ENCODE measurements around the gene TRAF3IP1.
"Not testable (repeated sequence)": the region's sequence is repeated elsewhere in the genome, so short reads cannot be mapped to it uniquely, and the experiment has no call there.

Gene TRAF3IP1, protein sequence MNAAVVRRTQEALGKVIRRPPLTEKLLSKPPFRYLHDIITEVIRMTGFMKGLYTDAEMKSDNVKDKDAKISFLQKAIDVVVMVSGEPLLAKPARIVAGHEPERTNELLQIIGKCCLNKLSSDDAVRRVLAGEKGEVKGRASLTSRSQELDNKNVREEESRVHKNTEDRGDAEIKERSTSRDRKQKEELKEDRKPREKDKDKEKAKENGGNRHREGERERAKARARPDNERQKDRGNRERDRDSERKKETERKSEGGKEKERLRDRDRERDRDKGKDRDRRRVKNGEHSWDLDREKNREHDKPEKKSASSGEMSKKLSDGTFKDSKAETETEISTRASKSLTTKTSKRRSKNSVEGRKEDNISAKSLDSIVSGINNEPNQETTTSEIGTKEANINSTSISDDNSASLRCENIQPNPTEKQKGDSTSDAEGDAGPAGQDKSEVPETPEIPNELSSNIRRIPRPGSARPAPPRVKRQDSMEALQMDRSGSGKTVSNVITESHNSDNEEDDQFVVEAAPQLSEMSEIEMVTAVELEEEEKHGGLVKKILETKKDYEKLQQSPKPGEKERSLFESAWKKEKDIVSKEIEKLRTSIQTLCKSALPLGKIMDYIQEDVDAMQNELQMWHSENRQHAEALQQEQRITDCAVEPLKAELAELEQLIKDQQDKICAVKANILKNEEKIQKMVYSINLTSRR

GRCh38 chr2:238320246-238320647 is at the start of gene TRAF3IP1:
TRAF3IP1 (plus strand) TSS chr2:238320518; CDS start chr2:238320663, 145 bp downstream.
- DNase-seq (ENCODE audit: low spot score), result peak; percentile 98

- no peak for DNase-seq (ENCODE audit: low spot score)
Observed at GRCh38 chr2:238270606-238271005, 49.7 kb upstream of the TRAF3IP1 start.

DNA sequence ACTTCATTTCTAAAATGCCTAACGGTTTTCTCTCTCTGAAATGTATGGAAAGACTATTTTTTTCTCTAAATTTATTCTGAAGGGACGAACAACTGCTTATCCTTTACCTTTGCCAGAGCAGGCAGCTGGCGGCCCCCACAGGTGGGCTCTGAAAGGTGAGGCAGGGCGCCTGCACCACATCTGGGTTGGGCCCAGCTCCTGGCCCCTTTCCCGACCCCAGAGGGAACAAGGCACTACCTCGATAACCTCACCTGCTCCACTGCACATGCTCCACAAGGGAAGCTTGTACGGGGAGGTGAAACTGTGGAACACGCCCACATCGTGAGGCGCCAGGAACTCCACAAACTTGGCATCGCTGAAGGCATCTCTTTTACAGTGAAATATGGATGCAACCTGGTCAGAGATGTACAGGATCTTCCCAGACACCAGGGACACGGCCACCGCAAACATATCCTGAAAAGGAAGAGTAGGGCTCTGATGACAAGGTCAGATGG is 49.2 kb upstream of the TRAF3IP1 start:
- no peak for DNase-seq (ENCODE audit: low spot score)

- DNase-seq (ENCODE audit: low spot score), result not testable (repeated sequence)
Observed at GRCh38 chr2:238271686-238272085, 48.6 kb upstream of the TRAF3IP1 start.

DNA sequence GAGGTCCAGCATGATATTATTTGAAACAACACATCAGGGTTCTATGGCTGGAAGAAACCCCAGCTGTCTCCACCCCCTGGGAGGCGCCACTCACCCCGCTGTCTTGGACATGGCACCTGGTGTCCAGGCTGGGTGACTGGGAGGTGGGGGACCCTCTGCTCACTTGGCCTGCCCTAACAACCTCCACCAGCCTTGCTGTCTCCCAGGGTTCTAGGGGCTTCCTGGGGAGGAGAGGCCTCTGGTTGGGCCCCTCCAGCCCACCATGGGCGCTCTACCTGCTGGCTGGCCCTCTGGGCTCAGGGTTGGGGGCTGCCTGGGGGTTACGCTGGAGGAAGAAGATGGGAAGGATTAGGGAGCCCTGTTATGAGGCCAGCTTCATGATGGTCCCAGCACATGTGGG is 48.2 kb upstream of the TRAF3IP1 start:
- DNase-seq (ENCODE audit: low spot score), result no peak

DNA sequence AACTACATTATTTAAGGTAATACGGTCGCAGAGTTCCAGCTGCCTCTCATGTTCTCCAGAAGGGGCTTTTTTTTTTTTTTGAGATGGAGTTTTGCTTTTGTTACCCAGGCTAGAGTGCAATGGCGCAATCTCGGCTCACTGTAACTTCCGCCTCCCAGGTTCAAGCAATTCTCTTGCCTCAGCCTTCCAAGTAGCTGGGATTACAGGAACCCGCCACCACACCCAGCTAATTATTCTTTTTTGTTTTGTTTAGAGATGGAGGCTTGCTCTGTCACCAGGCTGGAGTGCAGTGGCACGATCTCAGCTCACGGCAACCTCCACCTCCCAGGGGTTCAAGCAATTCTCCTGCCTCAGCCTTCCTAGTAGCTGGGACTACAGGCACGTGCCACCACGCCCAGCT is 46.9 kb upstream of the TRAF3IP1 start:
- not testable (repeated sequence) for DNase-seq (ENCODE audit: low spot score)

DNA sequence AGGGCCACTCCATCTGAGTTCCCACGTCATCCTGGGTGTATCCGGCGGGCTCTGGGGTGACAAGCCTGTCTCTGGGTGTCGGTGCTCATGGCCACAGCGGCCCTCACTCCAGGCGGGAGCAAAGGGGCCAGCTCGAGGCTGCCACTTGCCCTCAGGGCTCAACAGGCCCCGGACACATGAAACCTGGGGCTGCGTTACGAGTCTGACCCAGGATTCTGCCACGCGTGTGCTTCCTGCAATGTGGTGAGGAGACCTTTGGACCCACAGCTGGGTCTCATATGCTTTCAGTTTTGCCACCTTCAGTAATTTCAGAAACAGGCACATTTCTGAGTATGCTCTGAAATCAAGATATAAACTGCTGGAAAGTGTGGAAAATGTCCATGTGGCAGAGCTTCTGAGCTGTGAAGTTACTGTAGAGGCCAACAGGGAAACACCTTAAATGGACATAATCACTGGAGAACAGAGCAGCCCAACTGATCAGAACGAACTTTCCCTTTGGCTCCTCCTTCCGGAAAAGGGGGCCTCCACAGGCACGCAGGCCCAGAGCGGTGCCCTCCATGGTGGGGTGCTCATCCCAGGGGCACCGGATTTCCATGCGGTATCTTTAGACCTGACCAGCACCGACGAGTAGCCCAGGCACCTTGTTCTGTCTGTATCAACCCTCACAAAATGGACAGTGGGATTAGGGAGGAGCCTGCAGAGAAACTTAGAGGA is 46.0 kb upstream of the TRAF3IP1 start:
- DNase-seq (ENCODE audit: low spot score), result no peak

GRCh38 chr2:238277695-238278094 is 42.6 kb upstream of the TRAF3IP1 start:
- DNase-seq (ENCODE audit: low spot score), result no peak

- DNase-seq (ENCODE audit: low spot score), result no peak
Observed at GRCh38 chr2:238278626-238279323, 41.5 kb upstream of the TRAF3IP1 start.

DNA sequence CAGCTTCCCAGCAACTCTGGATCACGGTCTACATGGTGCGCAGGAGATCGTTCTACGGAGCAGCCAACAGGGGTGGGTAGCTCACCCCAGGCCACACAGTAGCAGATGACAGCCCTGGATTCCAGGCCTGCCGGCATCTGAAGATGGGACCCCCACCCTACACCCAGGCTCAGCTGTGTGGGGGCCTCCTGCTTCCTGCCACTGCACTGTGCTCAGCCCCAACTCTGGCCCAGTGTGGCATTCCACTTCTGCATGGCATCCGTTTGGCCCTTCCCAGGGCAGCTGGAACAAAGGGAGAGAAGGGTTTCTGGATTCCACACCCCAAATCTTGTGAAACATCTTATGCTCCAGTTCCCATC is 41.0 kb upstream of the TRAF3IP1 start:
- no peak for DNase-seq (ENCODE audit: low spot score)

DNA sequence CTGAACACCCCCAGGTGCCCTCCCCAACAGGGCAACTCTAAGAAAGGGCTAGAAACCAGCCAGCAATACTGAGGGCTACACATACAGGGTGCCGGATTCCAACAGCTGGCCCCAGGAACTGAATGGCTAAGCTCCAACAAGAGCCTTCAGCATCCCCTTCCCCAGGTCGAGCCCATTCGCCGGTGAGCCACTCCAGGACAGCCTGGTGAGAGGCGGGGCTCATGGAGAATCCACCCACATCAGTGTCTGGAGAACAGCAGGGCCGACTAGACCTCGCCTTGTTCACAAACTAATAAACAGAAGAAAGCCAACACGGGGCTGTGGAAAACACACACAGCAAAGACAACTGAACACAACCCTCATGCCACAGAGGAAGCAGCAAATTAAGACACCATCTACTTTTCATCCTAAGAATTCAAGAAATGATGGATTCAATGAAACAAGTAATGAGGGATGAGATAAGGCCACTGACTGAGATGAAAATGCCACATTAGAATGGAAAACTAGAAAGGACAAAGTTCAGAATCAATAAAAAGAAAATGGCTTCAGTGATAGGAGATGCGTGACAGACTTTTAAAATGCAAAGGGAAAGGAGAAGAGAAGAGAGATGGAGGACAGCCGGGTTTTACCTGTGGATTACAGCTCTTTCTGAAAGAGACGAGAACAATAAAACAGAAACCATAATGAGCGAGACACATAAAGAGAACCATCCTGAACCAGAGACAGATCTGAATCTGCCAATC is 40.1 kb upstream of the TRAF3IP1 start:
- DNase-seq (ENCODE audit: low spot score), result no peak

DNA sequence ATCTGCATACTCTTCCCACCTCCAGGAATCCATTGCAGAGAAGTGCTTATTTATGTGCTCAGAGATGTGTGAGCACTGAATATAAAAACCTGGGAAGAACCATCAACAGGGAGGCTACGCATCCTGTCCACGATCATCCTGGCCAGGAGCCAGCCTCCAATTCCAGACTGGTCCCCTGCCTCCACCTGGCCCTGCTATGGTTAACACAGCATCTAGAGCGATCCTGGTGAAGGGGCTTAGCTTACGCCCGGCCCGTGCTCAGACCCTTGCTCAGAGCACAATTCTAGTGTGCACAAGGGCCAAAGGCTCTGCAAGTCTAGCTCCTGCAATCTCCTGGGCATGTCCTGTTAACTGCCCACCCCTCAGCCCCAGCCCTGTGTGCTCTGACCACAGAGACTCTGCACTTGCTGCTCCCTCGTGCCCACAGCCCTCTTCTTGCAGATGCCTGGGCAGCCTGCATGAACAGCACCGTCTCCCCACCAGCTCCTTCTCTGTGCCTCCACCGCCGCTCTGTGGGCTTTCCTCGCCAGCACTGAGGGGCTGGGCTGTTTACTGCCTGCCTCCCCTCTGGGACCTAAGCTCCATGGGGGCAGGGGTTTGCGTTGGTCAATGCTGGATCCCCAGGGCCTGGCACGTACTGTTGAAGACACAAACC is 38.4 kb upstream of the TRAF3IP1 start:
- DNase-seq (ENCODE audit: low spot score), result no peak

- DNase-seq (ENCODE audit: low spot score), result no peak
Observed at GRCh38 chr2:238282861-238283738, 37.2 kb upstream of the TRAF3IP1 start.

DNA sequence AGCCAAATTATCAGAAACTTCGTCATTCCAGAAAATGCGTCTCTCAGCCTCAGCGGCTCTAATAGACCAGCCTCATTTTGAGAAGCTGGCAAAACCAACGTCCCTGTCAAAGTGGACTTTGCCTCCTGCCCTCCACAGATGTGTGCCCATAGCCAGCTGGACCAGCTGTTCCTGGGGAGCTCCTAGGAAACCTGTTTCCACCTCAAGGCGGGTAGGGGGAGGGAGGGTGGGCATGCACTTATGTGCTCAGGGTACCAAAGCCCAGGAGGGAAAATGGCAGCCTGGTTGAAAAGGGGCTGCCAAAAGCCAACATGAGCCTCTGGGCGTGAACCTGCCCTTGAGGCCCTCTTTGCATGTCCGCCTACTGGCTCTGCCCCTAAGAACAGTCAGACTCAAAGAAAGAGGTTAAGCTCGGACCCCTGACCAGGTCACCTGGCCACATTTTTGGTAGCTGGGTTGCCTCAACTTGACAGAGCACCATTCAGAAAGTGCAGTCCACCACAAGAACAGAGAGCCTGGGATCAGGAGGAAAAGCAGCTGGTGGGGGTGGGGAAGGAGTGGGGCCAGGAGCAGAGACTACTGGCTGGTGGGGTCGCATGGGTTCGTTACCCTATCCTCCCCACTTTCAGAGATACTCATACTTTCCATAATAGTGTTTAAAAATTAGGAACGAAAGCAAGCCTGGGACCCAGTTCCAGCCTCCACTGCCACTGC is 35.4 kb upstream of the TRAF3IP1 start:
- DNase-seq (ENCODE audit: low spot score), result no peak

DNA sequence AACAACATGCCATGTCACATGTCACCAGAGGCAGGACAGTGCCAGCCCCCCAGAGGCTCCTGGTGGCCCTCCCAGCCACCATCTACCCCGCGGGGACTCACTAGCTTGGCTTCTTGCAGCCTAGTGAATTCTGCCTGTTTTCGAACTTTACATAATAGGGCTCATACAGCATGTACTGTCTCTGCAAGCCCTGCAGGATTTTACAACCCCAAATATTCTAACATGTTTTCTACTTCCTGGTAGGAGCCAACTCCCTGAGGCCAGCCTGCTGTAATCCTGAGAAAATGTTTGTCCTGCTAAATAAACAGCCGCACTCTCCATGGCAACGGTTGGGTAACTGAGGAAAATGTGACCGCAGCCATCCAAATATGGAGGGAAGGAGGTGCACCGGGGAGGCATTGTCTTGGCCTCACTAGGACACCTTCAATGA is 34.6 kb upstream of the TRAF3IP1 start:
- peak; percentile 92 for DNase-seq (ENCODE audit: low spot score)

DNA sequence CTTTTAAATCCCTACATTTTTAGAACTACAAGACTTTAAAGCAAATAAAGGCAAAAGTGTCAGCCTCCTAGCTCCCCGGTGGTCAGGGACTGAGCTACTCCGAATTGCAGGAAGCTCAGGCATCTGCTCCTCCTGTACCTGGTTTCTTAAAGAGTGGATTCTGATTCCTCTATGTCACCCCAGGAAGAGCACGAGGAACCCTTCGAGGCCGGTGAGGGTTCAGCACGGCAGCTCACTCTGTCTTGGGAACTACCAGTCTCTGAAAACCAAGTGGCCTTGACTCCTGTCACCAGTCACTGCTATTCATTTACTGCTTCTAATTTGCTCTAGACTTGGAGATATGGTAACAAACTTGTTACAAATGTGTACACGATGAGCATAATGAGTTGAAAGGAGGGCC is 34.2 kb upstream of the TRAF3IP1 start:
- no peak for DNase-seq (ENCODE audit: low spot score)

DNA sequence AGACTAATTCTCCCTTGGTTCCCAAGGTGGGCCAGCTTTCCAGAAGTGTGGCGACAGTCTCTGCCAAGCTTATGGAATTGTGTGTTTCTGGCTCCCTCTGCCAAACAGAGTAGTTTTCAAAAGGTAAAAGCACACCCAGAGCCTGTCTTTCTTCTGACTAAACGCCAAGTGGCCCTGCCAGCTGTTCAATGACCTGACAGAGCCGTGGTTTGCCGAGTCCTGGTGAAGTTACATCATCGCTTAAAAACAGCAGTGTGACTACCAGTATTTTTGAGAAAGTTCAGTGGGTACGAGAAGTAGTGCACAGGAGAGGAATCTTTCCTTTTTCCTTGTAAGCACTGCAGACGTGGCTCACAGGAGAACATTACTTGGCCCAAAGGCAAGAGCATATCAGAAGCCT is 33.8 kb upstream of the TRAF3IP1 start:
- peak; percentile 80 for DNase-seq (ENCODE audit: low spot score)

DNA sequence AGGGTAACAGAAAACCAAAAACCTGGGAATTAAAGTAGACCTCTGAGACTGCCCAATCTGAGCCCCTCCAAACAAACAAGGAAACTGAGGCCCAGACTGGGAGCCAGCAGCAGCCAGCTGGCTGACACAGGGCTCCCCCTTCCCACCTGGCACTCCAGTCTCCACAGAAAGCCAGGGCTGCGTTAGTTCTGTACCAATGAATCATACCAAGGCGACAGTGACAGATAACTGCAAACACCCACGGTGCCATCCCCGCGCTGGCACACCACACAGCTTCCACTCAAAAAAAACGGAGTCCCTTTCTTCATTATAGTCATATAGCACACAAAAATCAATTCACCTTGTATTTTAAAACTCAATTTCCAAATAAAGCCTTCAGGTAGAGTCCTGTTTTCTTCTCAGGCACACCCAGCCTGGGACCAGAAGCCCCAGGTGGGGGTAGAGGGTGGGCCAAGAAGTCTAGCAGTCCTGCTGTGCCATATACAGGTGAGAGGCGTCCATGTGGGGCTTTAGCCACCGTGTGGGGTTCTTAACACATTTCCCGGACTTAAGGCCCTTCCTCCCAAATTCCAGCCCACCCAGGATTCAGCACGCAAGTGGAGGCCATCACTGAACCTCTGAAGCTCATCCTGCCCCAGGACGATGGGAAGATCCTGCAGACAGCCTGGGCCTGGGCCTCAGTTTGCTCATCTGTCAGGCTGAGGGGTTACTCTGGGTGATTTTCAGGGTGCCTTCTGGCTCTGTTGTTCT is 33.2 kb upstream of the TRAF3IP1 start:
- no peak for DNase-seq (ENCODE audit: low spot score)

All from hepatic stellate cell (primary cell).